Measurements from ENCODE around the gene SYNPO2.

SYNPO2 gene

GRCh38 chr4:118898684-118899138 is 10.1 kb downstream of the SYNPO2 start:
- ATAC-seq (ENCODE audit: insufficient read depth, low read depth): no peak
- Histone ChIP-seq H3K4me3 (ENCODE audit: low read depth in 1 of 2, low read length in 2 of 2) (no peak overlapping the region), H3K9ac (ENCODE audit: low read depth, low read length) (no peak overlapping the region), H3K79me2 (ENCODE audit: insufficient read depth, low read length) (no peaks in the 10 kb centered on the region), H3K4me1 (ENCODE audit: insufficient read depth, low read length) (no peaks in the 10 kb centered on the region), H3K9me3 (ENCODE audit: insufficient read depth, low read length, severe bottlenecking) (no peaks in the 10 kb centered on the region), H3K4me2 (ENCODE audit: insufficient read depth, low read length) (no peak overlapping the region), H3K27me3 (ENCODE audit: insufficient read depth, low read length, poor library complexity) (no peaks in the 10 kb centered on the region), H3K27ac (ENCODE audit: low read length) (no peak overlapping the region), H4K20me1 (ENCODE audit: insufficient read depth, low read length) (no peaks in the 10 kb centered on the region), H2AFZ (ENCODE audit: low read depth, low read length) (no peak overlapping the region), H3K36me3 (ENCODE audit: insufficient read depth, low read length) (no peaks in the 10 kb centered on the region)
- no peak for DNase-seq
- no peak for TF ChIP-seq EZH2 (IDR thresholded peaks at IDR 0.05; ENCODE audit: borderline replicate concordance, low read depth, low read length, severe bottlenecking)
- no peak for TF ChIP-seq CTCF (IDR thresholded peaks at IDR 0.05; ENCODE audit: borderline replicate concordance, extremely low read depth, low read length, poor library complexity, severe bottlenecking)

GRCh38 chr4:118904418-118904817 is 15.8 kb downstream of the SYNPO2 start:
- TF ChIP-seq CTCF (IDR thresholded peaks at IDR 0.05; ENCODE audit: borderline replicate concordance, extremely low read depth, low read length, poor library complexity, severe bottlenecking) (no peak), EZH2 (IDR thresholded peaks at IDR 0.05; ENCODE audit: borderline replicate concordance, low read depth, low read length, severe bottlenecking) (no peak)
- H3K4me3 ChIP-seq (ENCODE audit: low read depth in 1 of 2, low read length in 2 of 2): no peak overlapping the region

GRCh38 chr4:118904935-118905334 is 16.3 kb downstream of the SYNPO2 start:
- Histone ChIP-seq H3K79me2 (ENCODE audit: insufficient read depth, low read length) (no peaks in the 10 kb centered on the region), H2AFZ (ENCODE audit: low read depth, low read length) (no peak overlapping the region), H4K20me1 (ENCODE audit: insufficient read depth, low read length) (no peaks in the 10 kb centered on the region), H3K4me3 (ENCODE audit: low read depth in 1 of 2, low read length in 2 of 2) (no peak overlapping the region), H3K4me1 (ENCODE audit: insufficient read depth, low read length) (no peaks in the 10 kb centered on the region), H3K9me3 (ENCODE audit: insufficient read depth, low read length, severe bottlenecking) (no peaks in the 10 kb centered on the region), H3K36me3 (ENCODE audit: insufficient read depth, low read length) (no peaks in the 10 kb centered on the region), H3K27ac (ENCODE audit: low read length) (no peak overlapping the region), H3K27me3 (ENCODE audit: insufficient read depth, low read length, poor library complexity) (peaks cover 7% of the 10 kb centered on the region), H3K9ac (ENCODE audit: low read depth, low read length) (no peak overlapping the region), H3K4me2 (ENCODE audit: insufficient read depth, low read length) (no peak overlapping the region)
- TF ChIP-seq EZH2 (IDR thresholded peaks at IDR 0.05; ENCODE audit: borderline replicate concordance, low read depth, low read length, severe bottlenecking) (no peak), CTCF (IDR thresholded peaks at IDR 0.05; ENCODE audit: borderline replicate concordance, extremely low read depth, low read length, poor library complexity, severe bottlenecking) (no peak)
- ATAC-seq (ENCODE audit: insufficient read depth, low read depth) (no peak), DNase-seq (no peak)

More at GRCh38 chr4:118904418-118904817, 15.8 kb downstream of the SYNPO2 start:
- Histone ChIP-seq H3K9me3 (ENCODE audit: insufficient read depth, low read length, severe bottlenecking) (no peaks in the 10 kb centered on the region), H4K20me1 (ENCODE audit: insufficient read depth, low read length) (no peaks in the 10 kb centered on the region), H3K9ac (ENCODE audit: low read depth, low read length) (no peak overlapping the region), H2AFZ (ENCODE audit: low read depth, low read length) (no peak overlapping the region), H3K79me2 (ENCODE audit: insufficient read depth, low read length) (no peaks in the 10 kb centered on the region), H3K27me3 (ENCODE audit: insufficient read depth, low read length, poor library complexity) (peaks cover 6% of the 10 kb centered on the region), H3K36me3 (ENCODE audit: insufficient read depth, low read length) (no peaks in the 10 kb centered on the region), H3K4me2 (ENCODE audit: insufficient read depth, low read length) (no peak overlapping the region), H3K27ac (ENCODE audit: low read length) (no peak overlapping the region), H3K4me1 (ENCODE audit: insufficient read depth, low read length) (no peaks in the 10 kb centered on the region)
- no peak for DNase-seq
- ATAC-seq (ENCODE audit: insufficient read depth, low read depth): no peak

GRCh38 chr4:118905566-118905965 is 16.9 kb downstream of the SYNPO2 start:
- DNase-seq: no peak
- no peak overlapping the region for H2AFZ ChIP-seq (ENCODE audit: low read depth, low read length)

More at GRCh38 chr4:118905566-118905965, 16.9 kb downstream of the SYNPO2 start:
- Histone ChIP-seq H3K9me3 (ENCODE audit: insufficient read depth, low read length, severe bottlenecking) (no peaks in the 10 kb centered on the region), H3K36me3 (ENCODE audit: insufficient read depth, low read length) (no peaks in the 10 kb centered on the region), H3K27me3 (ENCODE audit: insufficient read depth, low read length, poor library complexity) (peaks cover 7% of the 10 kb centered on the region), H3K9ac (ENCODE audit: low read depth, low read length) (no peak overlapping the region), H3K27ac (ENCODE audit: low read length) (no peak overlapping the region), H3K4me2 (ENCODE audit: insufficient read depth, low read length) (no peak overlapping the region), H3K79me2 (ENCODE audit: insufficient read depth, low read length) (no peaks in the 10 kb centered on the region), H4K20me1 (ENCODE audit: insufficient read depth, low read length) (no peaks in the 10 kb centered on the region), H3K4me1 (ENCODE audit: insufficient read depth, low read length) (no peaks in the 10 kb centered on the region), H3K4me3 (ENCODE audit: low read depth in 1 of 2, low read length in 2 of 2) (no peak overlapping the region)
- ATAC-seq (ENCODE audit: insufficient read depth, low read depth): no peak
- TF ChIP-seq EZH2 (IDR thresholded peaks at IDR 0.05; ENCODE audit: borderline replicate concordance, low read depth, low read length, severe bottlenecking) (no peak), CTCF (IDR thresholded peaks at IDR 0.05; ENCODE audit: borderline replicate concordance, extremely low read depth, low read length, poor library complexity, severe bottlenecking) (no peak)

Measured in DND-41 (cell line).